Occipital lobe (tissue), 2 donors: ENCODE data around the gene SLC24A5. TPM values are rescaled to one million over a fixed set of nuclear protein-coding genes. Genes with fewer than 3 reads are reported as not detected.

Experiments
- DNase-seq: peaks from one replicate; lab custom pipeline; 2025; lab: John Stamatoyannopoulos, UW
- total RNA-seq: library from RNA; depleted of rRNA; stranded (reverse); fragments of >200 nt; gene quantifications from one replicate; pipeline ENCODE4 v1.2.3, GENCODE V29; 2014

The SLC24A5 gene
- total RNA-seq, 1 donor from 2014 or later = not detected

DNA sequence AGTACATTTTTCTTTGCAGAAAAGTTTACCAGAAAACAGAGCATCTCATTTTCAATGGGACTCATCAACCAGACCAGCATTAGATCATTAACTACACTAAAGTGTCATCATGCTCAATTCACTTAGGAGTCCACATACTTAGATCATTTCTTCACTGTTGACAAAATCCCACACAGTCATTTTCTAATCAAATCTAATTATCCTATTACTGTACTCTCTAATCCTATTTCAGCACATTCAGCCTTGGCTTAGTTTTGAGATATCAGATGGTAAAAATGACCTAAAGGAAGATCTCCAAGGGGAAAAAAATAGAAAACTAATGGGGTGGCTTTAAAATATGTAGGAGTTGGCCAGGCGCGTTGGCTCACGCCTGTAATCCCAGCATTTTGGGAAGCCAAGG lies 65.5 kb downstream of the SLC24A5 start:
- no peak for DNase-seq

DNA sequence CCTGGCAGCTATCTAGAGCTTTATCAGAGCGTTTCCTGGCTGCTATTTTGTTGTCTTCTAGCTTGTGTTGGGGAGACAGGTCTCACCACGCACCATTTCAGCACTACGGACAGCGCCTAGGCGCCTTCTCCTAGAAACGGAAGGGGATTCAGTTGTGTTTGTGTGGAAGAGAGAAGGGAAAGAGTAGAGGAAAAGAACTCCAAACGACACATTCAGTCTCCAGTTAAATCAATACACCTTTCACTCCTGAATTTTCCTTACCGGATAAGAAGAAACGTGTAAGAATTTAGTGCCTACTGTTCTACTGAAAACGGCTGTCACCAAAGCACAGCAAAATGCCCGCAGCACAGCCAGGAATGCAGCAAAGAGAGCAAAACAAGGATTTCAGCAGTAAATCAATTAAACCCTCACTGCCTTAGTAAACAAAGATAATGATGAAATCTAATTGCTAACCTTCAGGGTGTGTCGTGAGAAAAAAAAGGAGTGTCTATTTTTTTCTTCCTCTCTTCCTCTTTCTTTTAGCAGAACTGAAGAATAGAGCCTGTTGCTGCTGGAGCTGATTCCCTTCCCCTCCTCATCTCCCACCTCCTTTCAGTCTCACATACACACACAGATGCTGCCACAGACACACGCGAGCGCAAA lies 70.3 kb downstream of the SLC24A5 start:
- DNase-seq = peak; percentile 8

DNA sequence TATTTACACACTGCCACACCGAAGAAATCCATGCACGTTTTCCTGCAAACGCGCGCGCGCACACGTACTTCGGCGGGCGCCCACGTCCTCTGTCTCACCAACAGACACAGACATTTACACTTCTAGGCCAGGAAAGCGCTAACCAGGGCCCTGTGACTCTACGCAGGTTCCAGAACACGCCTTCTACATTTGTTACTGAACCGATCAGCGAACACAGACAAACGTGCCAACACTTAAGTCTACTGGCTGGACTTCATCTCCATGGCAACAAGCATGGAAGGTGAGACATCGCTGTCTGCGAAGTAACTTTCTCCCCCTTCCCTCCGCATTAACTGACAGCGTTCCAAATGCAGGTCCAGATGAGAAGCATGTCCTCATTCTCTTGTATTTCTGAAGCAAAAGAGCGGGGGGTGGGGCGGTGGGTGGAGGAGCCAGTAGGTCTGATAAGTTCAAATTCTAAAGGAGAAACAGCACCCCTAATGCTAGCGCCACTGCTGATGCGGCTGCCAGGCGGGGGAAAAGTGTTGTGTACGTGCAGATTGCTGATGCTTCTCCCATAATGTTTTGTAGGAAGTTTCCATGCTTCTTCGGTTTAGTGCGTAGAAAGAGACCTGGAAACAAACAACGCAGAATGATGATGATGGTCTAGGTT lies 70.9 kb downstream of the SLC24A5 start, which contains the start of gene CTXN2:
TSS of gene CTXN2 (plus strand) at position 92 of the 652 bp plus-strand sequence. CDS start 9,636 bp downstream, outside the sequence.
- DNase-seq = peak; percentile 57

Other genes starting within 250 kb of the SLC24A5 start
- 158 TPM for gene MYEF2, start 57.3 kb downstream of the SLC24A5 start, total RNA-seq
- gene CTXN2, start 70.7 kb downstream of the SLC24A5 start, total RNA-seq = 0.16 TPM
- 0.16 TPM for gene SLC12A1, start 85.3 kb downstream of the SLC24A5 start, total RNA-seq
- gene DUT, start 210.4 kb downstream of the SLC24A5 start, total RNA-seq = 59.4 TPM